GM12878 (cell line): ENCODE data around the gene ITPR3. TPM values are rescaled to one million over a fixed set of nuclear protein-coding genes. Genes with fewer than 3 reads are reported as not detected.

Experiments
- ATAC-seq: fragments of 200-7000 bp; cut with Tn5 transposase; 3 replicates; pipeline ENCODE4 v1.9.1; 2020; ENCODE audit warnings: mild to moderate bottlenecking, moderate library complexity
- BruUV-seq: library from RNA; stranded (reverse); fragments of 400-500 nt; replicated peaks from 2 replicates; lab custom pipeline; 2021; lab: Mats Ljungman, UMichigan
- CTCF ChIA-PET: fragments of 300-600 bp; sonication (Branson Sonifier 250); formaldehyde crosslinking; extraction: SDS; loops from one replicate; lab custom pipeline; 2021; ENCODE audit warnings: inconsistent platforms; lab: Yijun Ruan, JAX
- POLR2A ChIA-PET: fragments of 350-600 bp; formaldehyde crosslinking; extraction: SDS; loops from one replicate; lab custom pipeline; 2021; ENCODE audit warnings: inconsistent platforms; lab: Charles Lee
- RAD21 ChIA-PET: fragments of 300-600 bp; sonication (Branson Sonifier 250); formaldehyde crosslinking; loops from one replicate; lab custom pipeline; 2023; ENCODE audit warnings: antibody characterized with exemption; ENCODE audit not compliant: unreplicated experiment; lab: Charles Lee
- SMC1A ChIA-PET: fragments of 300-600 bp; sonication (Branson Sonifier 250); formaldehyde crosslinking; loops from one replicate; lab custom pipeline; 2023; ENCODE audit not compliant: unreplicated experiment, uncharacterized antibody; lab: Charles Lee
- DNase-seq: peaks from one replicate; pipeline ENCODE4 v3.0.0-alpha.2; 2011; ENCODE audit warnings: low read depth, low spot score
- FAIRE-seq: peaks from 3 replicates; lab custom pipeline; 2011; peaks lifted over from hg19 to GRCh38; lab: Jason Lieb, UNC
- H2AFZ ChIP-seq: 2 replicates; pipeline ENCODE4 v1.6.0; 2011; ENCODE audit warnings: low read depth, low read length, control low read depth; ENCODE audit not compliant: control insufficient read depth
- H3K27ac ChIP-seq: 2 replicates; pipeline ENCODE4 v1.5.1; 2011; ENCODE audit warnings: control low read depth; ENCODE audit not compliant: control insufficient read depth, insufficient read depth
- H3K27me3 ChIP-seq, 2 experiments: replicated peaks in 1 of 2; 2 replicates each; pipeline versions ENCODE4 v1.6.0 to v1.6.1; 2011; ENCODE audit warnings: low read length in 1 of 2; ENCODE audit not compliant: control insufficient read depth in 2 of 2, insufficient read depth in 2 of 2
- H3K36me3 ChIP-seq, 2 experiments: 2 replicates each; pipeline ENCODE4 v1.5.1; 2011; ENCODE audit warnings: low read length in 1 of 2; ENCODE audit not compliant: control insufficient read depth in 2 of 2, insufficient read depth in 2 of 2
- H3K4me1 ChIP-seq: 2 replicates; pipeline ENCODE4 v1.6.1; 2011; ENCODE audit warnings: mild to moderate bottlenecking, low read length, moderate library complexity, mixed read lengths; ENCODE audit not compliant: control insufficient read depth, insufficient read depth
- H3K4me2 ChIP-seq: 2 replicates; pipeline ENCODE4 v1.6.0; 2011; ENCODE audit warnings: control low read depth; ENCODE audit not compliant: control insufficient read depth, insufficient read depth
- H3K4me3 ChIP-seq: fragments of 200-600 bp; sonication (generic); 2 replicates; pipeline ENCODE4 v1.5.1; 2016
- H3K79me2 ChIP-seq: 2 replicates; pipeline ENCODE4 v1.6.0; 2011; ENCODE audit warnings: low read length; ENCODE audit not compliant: control insufficient read depth, insufficient read depth
- H3K9ac ChIP-seq: 2 replicates; pipeline ENCODE4 v1.8.0; 2011; ENCODE audit warnings: low read length, control low read depth, mixed read lengths; ENCODE audit not compliant: control insufficient read depth, insufficient read depth
- H3K9me3 ChIP-seq: replicated peaks from 3 replicates; pipeline ENCODE4 v1.5.1; 2011; ENCODE audit warnings: mild to moderate bottlenecking, low read length; ENCODE audit not compliant: control insufficient read depth, insufficient read depth
- H4K20me1 ChIP-seq: 2 replicates; pipeline ENCODE4 v1.6.0; 2011; ENCODE audit not compliant: control insufficient read depth, insufficient read depth
- BMI1 ChIP-seq: fragments of 450-650 bp; IDR thresholded peaks from 2 replicates; pipeline ENCODE4 v1.6.1; 2016; ENCODE audit warnings: mild to moderate bottlenecking, moderate library complexity, borderline replicate concordance
- BRCA1 ChIP-seq: IDR thresholded peaks from 2 replicates; pipeline ENCODE4 v1.6.1; 2011; ENCODE audit warnings: low read depth, low read length, improper control_type of control experiment
- CUX1 ChIP-seq: IDR thresholded peaks from 2 replicates; pipeline ENCODE4 v1.6.1; 2012; ENCODE audit warnings: improper control_type of control experiment, low read depth, low read length; ENCODE audit not compliant: insufficient replicate concordance
- FOS ChIP-seq: IDR thresholded peaks from 3 replicates; pipeline ENCODE4 v1.6.1; 2011; ENCODE audit warnings: borderline replicate concordance; ENCODE audit not compliant: insufficient read length; ENCODE audit errors: extremely low read depth
- FOXM1 ChIP-seq: IDR thresholded peaks from 2 replicates; pipeline ENCODE4 v1.6.1; 2012; ENCODE audit warnings: low read depth, mild to moderate bottlenecking, inconsistent platforms, low read length, moderate library complexity
- IRF3 ChIP-seq: fragments of 450-650 bp; IDR thresholded peaks from 2 replicates; pipeline ENCODE4 v1.6.1; 2014; ENCODE audit warnings: mild to moderate bottlenecking
- MLLT1 ChIP-seq: fragments of 450-650 bp; IDR thresholded peaks from 2 replicates; pipeline ENCODE4 v1.6.1; 2016; ENCODE audit warnings: mild to moderate bottlenecking
- NRF1 ChIP-seq: conservative IDR thresholded peaks from 2 replicates; pipeline ENCODE4 v1.6.1; 2011; ENCODE audit warnings: mild to moderate bottlenecking, low read depth, low read length, improper control_type of control experiment
- PAX8 ChIP-seq: fragments of 450-650 bp; IDR thresholded peaks from 2 replicates; pipeline ENCODE4 v1.6.1; 2017; ENCODE audit warnings: mild to moderate bottlenecking, moderate library complexity
- TAF1 ChIP-seq: IDR thresholded peaks from 2 replicates; pipeline ENCODE4 v1.6.1; 2011; ENCODE audit warnings: mild to moderate bottlenecking, low read depth, low read length, borderline replicate concordance
- YY1 ChIP-seq: IDR thresholded peaks from 2 replicates; pipeline ENCODE4 v1.6.1; 2011; ENCODE audit warnings: low read depth, mild to moderate bottlenecking, low read length
- ZNF24 ChIP-seq: fragments of 450-650 bp; IDR thresholded peaks from 2 replicates; pipeline ENCODE4 v1.6.1; 2017; ENCODE audit warnings: antibody characterized with exemption, mild to moderate bottlenecking
- WGBS: methylation state at CpG from one replicate; pipeline ENCODE4 v1.1.6; 2016; ENCODE audit warnings: low lambda C conversion rate; ENCODE audit not compliant: insufficient replicate concordance, insufficient coverage; ENCODE audit errors: missing lambda C conversion rate; 5-methylcytosine and 5-hydroxymethylcytosine counted together
- in situ Hi-C: fragments of 300-500 bp; cut with MboI; formaldehyde crosslinking; loops from 9 replicates; pipeline ENCODE4 v1.14.3; 2018; ENCODE audit warnings: mixed read lengths
- intact Hi-C: fragments of 100-400 bp; cut with micrococcal nuclease; formaldehyde crosslinking; loops from one replicate; pipeline ENCODE4 v1.14.2; 2022; ENCODE audit not compliant: unreplicated experiment
- polyA plus RNA-seq, 11 experiments: library from polyadenylated mRNA; depleted of rRNA in 4 of 11; unstranded in 6 of 11; stranded (reverse) in 5 of 11; fragments of >200 nt; fragmentation: Nextera tagmentation in 4 of 11; fragmentation: Illumina TruSeq in 1 of 11; extraction: Ambion mirVana in 4 of 11; extraction: Trizol in 1 of 11; gene quantifications; 1 replicate in 1 of 11; 2 replicates in 10 of 11; pipeline versions ENCODE4 v1.2.1 to v1.2.3, GENCODE V29; 2011 to 2016; ENCODE audit warnings: inconsistent platforms in 2 of 11, missing spikeins in 2 of 11, low read depth in 1 of 11
- total RNA-seq, 4 experiments: library from RNA; depleted of rRNA in 3 of 4; stranded (reverse); fragments of >200 nt in 3 of 4; fragmentation: Illumina TruSeq in 1 of 4; extraction: Trizol in 1 of 4; gene quantifications; 2 replicates each; pipeline versions ENCODE4 v1.2.1 to v1.2.3, GENCODE V29; 2013 to 2021

ITPR3 gene
- total and polyA plus RNA-seq, 10 of the 15 experiments (the other 5 are each of a cell fraction or from before 2014, with no cell fraction given): 0.32 to 34.0 (median 11.9) TPM

- TF ChIP-seq CUX1: no peak
- no peak for TF ChIP-seq NRF1
- TF ChIP-seq FOS: no peak
- TF ChIP-seq ZNF24: no peak
These were observed 62.7 kb downstream of the ITPR3 start (continued) for GRCh38 chr6:33683576-33684427.

- Histone ChIP-seq H3K36me3 (peaks cover 7 to 57% of the 10 kb centered on the region in 2 experiments; a peak in 3 of 4 replicates), H3K4me3 (no peak overlapping the region), H3K27ac (no peak overlapping the region), H3K27me3 (no peaks in the 10 kb centered on the region), H3K4me1 (no peaks in the 10 kb centered on the region), H3K9ac (no peak overlapping the region), H3K9me3 (no peaks in the 10 kb centered on the region), H4K20me1 (no peaks in the 10 kb centered on the region), H3K4me2 (no peak overlapping the region), H3K79me2 (no peaks in the 10 kb centered on the region), H2AFZ (no peak overlapping the region)
- intact Hi-C loops: no loop called here
- no peak for FAIRE-seq
- ChIA-PET CTCF (no interaction called here), SMC1A (no interaction called here), RAD21 (interaction anchor here (0.6 kb wide), 1 partner anchor 251 kb away, joined by 5 read pairs; no protein-coding TSS in a partner anchor), POLR2A (no interaction called here)
- no peak for ATAC-seq
- in situ Hi-C loops: no loop called here
- no peak for TF ChIP-seq BMI1
- no peak for TF ChIP-seq TAF1
- TF ChIP-seq FOXM1: no peak
- no peak for TF ChIP-seq MLLT1
- TF ChIP-seq PAX8: no peak
- no peak for TF ChIP-seq YY1
- no peak for TF ChIP-seq IRF3
- TF ChIP-seq BRCA1: no peak
- WGBS: 98% methylated on average over 13 of the region's 16 CpGs
- DNase-seq: no peak
- no TSS peak for BruUV-seq
These were observed 63.3 kb downstream of the ITPR3 start for GRCh38 chr6:33684428-33684896.
